Activated T-cell treated with anti-CD3 and anti-CD28 coated beads, Interleukin-2, amount 50 U/mL, for 1 hour (primary cell): ENCODE results near the gene GPD1.
"Not testable (repeated sequence)": the region's sequence is repeated elsewhere in the genome, so short reads cannot be mapped to it uniquely, and the experiment has no call there.

ENCODE experiments used
- DNase-seq: peaks from one replicate; pipeline ENCODE4 v3.0.0-alpha.2; 2020

GPD1 gene

DNA sequence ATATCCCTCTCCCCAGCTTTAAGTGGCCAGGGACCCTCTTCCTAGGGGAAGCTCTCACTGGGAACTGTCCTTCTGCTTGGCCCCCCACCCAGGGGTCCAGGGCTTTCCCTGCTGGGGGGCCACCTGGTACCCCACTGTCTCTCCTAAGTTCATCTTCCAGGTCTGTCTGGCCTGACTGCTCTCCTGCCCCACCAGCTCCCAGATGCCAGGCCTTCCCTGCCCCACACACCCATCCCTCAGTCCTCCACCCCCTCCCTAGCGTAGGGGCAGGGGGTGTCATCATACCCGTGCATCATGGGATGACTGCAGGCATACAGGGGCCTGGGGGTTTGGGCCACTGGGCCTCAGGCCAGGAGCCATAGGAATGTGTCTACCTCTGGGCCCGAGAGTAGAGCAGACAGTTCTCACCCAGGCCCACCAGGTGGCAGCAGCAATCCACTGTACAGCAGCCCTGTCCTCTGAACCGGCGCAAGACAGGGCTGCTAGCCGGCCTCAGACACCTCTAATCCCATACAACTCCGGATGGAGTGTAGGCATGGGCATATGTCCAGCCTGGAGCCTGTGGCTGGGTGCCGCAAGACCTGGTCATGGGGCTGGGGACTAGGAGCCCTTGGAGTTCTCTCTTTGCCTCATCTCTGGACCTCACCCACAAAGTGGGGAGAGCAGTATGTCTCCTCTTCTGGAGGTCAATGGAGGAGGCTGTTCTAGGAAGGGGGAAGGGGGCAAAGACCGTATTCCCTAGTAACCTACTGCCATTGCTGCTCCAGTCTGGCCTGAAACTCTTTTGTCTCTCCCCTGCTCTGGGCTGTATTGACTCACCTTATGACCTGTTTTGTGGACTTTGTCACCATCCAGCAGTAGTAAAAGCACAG, 28.6 kb upstream of the GPD1 start:
- peak; percentile 85 for DNase-seq

DNA sequence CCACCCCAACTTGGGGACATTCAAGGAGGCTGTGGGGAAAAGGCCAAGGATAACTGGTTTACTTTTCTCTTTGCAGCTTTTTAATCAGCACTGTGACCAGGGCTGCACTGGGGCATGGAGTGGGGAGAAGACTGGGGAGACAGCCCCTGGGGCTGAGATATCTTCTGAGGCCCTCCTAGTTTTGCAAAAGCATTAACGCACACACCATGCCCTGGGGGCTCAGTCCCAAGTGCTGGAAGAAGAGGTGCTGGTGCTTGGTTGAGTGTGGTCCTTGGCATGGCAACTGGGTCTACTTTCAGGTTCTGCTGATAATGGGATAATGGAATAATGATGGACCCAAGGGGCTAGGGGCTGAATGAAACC, 28.0 kb upstream of the GPD1 start:
- DNase-seq = no peak

DNA sequence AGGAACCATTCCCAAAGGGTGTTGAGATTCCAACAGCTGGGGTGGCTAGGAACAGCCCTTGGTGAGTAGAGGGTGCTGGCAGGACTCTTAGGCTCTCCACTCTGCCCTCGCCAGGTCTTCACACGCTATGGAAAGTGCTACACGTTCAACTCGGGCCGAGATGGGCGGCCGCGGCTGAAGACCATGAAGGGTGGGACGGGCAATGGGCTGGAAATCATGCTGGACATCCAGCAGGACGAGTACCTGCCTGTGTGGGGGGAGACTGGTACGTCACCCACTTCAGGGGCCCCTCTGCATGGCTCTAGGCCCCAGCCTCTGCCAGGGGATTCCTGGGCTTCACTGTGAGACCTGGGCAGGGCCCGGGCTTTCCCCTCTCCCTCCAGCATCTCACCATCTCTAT, 26.7 kb upstream of the GPD1 start:
- DNase-seq = no peak

DNA sequence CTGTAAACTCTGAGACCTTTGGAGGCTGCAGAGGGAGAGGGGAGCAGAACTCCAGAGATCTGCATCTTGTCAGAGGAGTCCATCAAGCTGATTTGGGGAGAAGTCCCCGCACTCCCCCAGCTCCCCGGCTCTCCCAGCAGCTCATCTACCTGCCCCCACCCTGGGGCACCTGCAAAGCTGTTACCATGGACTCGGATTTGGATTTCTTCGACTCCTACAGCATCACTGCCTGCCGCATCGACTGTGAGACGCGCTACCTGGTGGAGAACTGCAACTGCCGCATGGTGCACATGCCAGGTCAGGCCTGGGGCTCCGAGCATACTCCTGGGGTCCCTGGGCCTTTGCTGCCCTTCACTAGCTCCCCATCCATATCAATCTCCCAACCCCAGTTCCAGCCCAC, 25.5 kb upstream of the GPD1 start:
- DNase-seq = no peak

DNA sequence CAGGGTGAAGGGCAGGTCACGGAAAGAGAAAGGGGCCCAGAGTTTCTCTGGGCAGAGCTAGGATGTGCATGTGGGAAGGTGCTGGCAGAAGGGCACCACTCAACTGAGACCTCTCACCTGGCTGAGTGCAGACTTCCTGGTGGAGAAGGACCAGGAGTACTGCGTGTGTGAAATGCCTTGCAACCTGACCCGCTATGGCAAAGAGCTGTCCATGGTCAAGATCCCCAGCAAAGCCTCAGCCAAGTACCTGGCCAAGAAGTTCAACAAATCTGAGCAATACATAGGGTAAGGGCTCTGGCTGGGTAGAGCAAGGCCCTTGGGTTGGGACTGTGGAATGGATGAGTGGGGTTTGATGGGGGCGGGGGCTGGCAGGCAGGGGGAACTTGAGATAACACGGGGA, 24.0 kb upstream of the GPD1 start:
- DNase-seq = no peak

DNA sequence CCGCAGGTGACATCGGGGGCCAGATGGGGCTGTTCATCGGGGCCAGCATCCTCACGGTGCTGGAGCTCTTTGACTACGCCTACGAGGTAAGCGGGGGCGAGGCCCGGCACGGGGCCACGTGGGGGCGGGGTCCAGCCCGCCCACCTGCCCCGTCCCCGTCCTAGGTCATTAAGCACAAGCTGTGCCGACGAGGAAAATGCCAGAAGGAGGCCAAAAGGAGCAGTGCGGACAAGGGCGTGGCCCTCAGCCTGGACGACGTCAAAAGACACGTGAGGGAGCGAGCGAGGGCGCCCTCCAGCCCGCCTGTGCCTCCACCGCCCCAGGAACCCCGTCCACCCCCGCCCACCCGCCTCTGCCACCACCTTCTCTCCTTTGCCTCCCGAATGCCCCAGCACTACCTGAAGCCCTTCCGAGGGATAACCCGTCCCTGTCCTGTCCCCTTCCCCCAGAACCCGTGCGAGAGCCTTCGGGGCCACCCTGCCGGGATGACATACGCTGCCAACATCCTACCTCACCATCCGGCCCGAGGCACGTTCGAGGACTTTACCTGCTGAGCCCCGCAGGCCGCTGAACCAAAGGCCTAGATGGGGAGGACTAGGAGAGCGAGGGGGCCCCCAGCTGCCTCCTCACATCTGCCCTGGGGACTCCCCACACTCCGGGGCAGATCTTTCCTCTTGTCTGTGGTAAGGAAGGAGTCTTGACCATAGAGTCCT, 22.6 kb upstream of the GPD1 start:
- DNase-seq = no peak

DNA sequence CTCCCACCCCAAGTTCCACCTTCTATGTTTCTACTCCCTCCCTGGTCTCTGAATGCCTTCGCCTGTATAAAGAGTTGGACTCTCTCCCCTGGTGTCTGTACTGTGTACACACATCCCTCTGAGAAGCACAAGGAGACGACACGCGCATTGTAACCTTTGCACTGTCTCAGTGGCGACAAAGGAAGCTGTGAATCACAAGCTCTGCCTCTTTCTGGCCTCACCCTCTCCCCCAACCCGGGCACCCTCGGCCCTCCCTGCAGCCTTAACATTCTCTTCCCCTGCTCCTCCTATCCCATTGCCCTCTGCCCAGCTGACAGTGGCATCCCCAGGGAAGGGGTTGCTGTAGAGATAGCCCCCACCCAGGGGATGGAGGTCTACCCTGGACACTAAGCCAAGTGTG, 21.2 kb upstream of the GPD1 start:
- no peak for DNase-seq

DNA sequence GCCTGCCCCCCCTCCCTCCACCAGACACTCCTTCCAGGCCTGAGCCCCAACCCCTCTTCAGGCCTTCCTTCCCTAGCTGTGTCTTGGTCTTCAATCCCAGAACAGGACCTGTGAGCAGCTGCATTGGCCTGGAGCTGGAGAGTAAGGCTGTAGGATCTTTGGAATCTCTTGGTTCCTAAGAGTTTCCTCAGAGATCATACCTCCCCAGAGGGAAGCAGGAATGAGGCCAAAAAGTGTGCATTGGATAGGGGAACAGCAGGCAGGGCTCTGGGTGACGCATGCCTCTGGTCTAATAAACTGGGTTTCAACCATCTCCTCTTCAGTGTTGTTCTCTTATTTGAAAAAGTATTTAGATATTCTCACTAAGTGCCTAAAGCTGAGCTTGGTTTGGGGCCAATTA, 20.5 kb upstream of the GPD1 start:
- DNase-seq = no peak

DNA sequence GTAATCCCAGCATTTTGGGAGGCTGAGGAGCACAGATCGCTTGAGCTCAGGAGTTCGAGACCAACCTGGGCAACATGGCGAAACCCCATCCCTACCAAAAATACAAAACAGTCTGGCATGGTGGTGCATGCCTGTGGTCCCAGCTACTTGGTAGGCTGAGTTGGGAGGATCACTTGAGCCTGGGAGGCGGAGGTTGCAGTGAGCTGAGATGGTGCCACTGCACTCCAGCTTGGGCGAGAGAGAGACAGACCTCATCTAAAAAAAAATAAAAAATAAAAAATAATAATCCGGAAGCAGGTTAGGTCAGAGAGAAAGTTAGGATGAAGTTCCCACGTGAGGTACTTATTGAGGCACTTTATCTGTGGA, 19.4 kb upstream of the GPD1 start:
- DNase-seq = not testable (repeated sequence)

DNA sequence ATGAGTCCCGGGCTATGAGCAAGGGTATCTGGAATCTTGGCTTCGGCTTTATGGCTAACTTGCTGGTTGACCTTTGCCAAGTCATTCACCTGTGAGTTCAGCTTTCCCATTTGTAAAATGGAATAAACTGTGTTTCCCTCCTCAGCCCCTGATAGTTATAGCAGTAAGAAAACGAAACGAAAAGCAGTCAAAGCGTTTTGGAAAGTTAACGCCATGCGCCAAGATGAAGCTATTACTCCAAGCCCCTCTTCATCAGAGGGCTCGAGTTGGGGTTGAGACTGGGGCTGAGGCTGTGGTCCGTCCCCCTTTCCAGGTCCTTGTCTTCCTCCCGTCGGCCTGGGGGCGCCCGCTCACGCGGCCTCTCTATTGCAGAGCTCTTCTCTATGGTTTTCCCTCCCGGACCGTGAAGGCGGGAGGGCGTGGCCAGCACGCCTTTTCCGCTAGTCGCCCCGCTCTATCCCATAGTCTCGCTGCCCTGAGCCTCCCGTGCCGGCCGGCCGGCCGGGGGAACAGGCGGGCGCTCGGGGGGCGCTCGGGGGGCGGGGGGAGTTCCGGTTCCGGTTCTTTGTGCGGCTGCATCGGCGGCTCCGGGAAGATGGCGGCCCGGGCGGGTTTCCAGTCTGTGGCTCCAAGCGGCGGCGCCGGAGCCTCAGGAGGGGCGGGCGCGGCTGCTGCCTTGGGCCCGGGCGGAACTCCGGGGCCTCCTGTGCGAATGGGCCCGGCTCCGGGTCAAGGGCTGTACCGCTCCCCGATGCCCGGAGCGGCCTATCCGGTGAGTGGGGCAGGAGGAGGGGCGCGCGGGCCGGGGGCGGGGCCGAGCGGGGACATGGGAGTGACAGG, 18.8 kb upstream of the GPD1 start, which contains the start of gene SMARCD1:
Gene SMARCD1 (plus strand): TSS at position 568 of the 840 bp plus-strand sequence. CDS start 28 bp downstream, at position 596.
- DNase-seq = peak; percentile 86

DNA sequence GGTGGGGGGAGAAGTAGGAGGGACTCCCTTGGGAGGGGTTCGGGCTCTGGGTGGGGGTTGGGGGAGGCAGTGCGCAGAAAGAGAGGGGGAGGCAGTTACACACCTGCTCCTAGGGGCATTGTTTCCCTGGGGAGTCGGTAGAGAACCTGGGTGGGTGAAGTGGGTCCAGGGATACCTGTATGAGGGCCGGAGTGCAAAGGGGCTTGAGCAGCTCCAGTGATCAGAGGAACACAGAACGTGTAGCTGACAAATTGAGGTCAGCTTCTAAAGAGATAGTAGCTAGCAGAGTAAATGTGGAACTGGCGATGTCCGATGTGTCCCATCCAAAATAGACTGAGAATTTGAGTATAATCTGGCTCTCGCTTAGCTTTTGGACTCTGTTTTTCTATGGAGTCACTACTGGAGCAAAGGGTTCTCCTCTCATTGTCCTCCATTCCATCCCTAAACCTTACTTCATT, 18.2 kb upstream of the GPD1 start:
- no peak for DNase-seq

DNA sequence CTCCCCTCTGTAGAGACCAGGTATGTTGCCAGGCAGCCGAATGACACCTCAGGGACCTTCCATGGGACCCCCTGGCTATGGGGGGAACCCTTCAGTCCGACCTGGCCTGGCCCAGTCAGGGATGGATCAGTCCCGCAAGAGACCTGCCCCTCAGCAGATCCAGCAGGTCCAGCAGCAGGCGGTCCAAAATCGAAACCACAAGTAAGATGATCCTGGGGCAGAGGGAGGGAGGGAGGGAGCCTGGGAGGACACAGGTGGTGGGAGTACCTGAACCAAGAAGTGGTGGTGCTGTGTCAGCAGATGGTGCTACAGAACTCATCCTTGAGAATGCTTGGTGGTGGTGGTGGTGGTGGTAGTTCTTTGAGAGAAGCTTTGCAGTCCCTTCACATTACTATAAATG, 17.7 kb upstream of the GPD1 start:
- DNase-seq = no peak

DNA sequence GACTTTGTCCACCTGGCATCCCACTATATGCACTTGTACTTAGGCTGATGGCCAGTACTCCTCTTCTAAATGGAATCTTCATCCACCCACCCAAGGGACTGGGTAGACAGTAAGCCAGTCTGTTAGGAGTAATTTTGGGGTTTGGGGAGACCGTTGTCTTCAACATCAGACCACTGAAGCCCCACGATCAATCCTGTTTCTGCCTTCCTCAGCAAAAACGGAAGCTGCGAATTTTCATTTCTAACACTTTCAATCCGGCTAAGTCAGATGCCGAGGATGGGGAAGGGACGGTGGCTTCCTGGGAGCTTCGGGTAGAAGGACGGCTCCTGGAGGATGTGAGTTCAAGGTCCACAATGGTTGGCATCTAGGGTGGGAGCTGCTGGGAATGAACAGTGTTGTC, 16.7 kb upstream of the GPD1 start:
- no peak for DNase-seq

DNA sequence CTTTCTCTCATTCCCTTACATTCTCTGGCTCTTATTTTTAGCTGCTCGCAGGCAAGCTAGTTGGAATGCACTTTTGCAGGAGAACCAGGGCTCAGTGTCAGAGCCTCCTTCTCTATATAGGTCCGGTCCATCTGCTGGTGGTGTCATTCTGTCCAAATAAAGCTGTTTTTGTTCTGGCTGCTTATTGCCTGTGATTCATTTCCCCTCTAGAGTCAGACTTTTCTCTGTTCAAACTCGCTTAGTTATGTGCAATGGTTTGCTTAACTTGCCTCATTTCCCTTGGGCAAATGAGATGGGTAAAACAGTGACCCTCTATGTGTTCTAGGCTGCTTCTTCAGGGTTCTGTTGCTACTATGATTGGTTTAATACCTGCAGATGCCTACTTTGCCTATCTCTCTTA, 15.8 kb upstream of the GPD1 start:
- no peak for DNase-seq

DNA sequence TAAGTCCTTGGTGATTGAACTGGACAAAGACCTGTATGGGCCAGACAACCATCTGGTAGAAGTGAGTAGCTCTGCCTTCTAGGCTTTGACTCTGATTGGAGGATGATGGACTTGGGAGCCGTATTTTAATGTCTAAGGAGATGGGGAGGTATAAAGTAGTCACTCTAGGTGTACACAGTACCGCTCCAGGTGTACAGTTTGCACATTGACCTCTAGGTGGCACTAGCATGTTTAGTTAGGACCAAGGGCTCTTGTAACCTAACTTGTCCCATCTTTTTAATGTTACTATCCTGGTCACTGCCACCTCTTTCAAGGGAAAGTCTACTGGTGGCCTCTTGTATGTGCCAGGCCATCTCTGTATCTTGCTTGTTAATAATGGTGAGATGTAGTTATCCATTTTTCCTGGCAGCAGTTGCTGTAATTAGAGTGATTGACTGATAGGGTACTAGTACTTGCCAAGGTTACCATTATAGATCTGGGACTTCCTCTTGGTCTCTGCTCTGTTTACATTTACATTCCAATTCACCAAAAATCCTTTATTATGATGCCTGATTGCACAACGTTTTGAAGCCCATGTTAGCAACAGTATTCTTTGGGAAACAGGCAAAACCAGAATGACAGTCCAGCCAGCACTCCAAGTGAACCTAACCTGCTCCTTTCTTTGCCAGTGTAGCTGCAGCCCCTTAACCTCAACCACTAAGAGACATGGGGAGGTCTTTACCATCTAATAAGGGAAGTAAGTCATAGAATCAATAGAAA, 15.1 kb upstream of the GPD1 start:
- DNase-seq = peak; percentile 37

DNA sequence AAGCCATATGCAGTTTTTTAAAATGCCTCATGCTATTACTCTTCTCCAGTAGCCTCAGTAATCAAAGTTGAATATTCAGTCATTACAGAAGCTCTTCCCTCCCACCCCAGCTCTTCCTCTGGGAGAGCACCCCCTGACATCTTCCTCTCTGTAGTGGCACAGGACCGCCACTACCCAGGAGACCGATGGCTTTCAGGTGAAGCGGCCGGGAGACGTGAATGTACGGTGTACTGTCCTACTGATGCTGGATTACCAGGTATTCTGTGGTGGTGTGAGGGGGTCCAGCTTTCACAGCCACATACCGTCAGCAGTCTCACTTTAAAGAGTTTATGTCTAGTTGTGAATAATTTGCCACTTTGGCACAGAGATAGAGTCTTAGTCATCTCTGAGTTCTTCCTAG, 14.1 kb upstream of the GPD1 start:
- DNase-seq = no peak

DNA sequence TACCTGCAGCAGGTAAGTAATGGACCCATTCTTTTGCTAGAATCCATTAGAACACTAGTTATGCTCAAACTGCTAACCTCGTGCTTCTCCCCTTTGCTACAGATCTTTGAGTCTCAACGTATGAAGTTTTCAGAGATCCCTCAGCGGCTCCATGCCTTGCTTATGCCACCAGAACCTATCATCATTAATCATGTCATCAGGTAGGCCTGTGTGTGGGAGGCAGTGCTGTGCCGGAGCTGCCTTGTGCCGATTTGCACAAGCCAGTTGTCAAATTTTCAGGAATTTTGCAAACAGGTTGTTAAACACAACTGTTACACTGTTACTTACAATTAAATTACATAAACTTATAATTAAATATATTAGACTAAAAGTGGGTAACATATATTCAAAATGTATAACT, 13.4 kb upstream of the GPD1 start:
- no peak for DNase-seq

DNA sequence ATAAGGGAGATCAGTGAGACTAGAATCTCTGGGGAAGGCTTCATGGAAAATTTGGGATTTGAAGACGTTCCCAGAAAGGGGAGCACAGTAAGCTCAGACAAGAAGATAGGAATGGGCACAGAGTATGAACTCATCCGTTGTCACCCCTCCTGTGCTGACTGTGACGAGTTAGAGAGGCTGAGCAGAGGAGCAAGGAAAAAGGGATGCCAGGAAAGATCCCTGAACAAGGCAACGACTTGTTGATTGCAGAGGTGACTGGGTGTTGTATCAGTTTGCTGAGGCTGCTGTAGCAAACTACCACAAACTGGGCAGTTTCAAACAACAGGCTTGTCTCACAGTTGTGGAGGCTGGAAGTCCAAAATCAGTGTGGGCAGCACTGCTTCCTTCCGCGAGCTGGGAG, 5.9 kb upstream of the GPD1 start:
- no peak for DNase-seq

DNA sequence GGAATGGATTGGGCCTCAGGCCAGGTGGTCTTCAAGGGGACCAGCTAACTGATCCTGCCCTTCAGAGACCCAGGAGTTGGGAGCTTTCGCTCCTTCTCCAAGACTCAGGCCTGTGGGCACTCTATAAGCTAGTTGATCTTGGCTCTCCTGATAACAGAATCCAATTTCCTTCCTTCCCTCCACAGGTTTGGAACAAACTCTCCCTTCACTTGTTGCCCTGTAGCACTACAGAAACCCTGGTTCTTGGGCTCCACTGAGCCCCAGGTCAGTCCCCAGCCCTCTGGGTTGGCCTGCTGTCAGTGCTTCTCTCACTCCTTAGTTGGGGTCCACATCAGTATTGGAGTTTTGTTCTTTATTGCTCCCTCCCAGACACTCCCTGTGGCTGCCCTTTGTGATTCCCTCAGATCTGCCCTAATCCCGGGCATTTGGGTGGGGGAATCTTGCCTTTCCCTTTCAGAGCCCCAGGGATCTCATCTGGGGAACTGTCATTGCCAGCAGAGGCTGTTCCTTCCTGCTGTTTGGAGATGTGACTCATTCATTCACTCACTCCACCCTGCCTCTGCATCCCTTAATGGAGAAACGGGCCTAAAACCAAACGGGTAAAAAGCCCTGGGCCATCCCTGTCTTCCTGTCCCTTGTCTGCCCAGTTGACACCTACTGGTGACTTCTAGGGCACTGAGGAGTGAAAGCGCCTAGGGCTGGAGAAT, 4.4 kb upstream of the GPD1 start:
- no peak for DNase-seq

DNA sequence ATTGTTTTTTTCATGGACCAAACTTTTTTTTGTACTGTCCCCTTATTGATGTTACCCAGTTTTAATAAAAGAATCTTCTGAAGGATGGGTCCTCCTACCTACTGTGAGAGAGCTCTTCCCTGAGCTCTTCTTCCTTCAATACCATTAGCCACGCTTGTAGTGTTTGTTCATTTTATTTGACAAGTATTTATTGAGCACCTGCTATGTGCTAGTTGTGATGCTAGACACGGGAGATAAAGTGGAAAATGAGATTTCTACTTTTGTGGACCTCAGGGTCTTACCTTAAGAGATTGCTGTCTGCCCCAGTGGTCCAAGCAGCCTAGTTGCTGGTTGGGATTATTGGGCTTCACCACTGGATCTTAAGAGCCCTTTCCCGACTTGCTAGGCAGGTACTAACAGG, 3.2 kb upstream of the GPD1 start:
- DNase-seq = no peak

DNA sequence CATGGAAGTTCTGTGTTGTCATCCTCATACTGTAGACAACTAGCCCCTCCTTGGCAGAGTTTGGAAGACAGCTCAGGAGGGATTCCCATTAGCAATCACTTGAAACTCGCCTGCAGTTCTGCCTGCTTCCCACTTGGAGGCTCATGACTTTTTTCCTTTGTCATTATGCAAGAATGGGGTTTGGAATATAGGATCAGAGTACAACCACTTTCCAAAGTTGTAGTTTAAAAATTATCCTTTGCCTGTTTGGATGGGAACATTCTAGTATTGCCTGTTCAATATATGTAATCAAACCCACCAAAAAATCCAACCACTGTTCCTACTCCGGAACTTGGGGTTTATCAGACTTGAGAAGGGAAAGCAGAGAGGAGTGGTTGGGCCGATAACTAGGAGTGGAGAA, 2.1 kb upstream of the GPD1 start:
- DNase-seq = no peak

DNA sequence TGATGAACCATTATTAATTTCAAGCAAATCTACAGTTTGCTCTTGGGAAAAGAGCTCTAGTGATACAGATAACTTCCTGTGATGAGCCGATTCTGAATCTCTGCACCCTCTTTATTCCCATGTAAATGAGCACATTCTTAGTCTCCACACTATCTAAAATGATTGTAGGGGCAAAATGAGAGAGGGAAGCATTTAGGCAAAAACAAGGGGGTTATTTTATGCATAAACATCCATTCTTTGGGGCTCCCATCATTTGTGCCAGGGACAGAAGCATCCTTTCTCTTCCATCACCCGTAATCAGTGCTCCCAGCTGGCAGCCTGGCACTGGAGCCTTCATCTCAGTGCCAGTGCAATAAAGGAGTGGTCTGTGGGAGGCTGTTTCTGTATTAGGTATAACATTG, 1.7 kb upstream of the GPD1 start:
- DNase-seq = no peak
